Activated CD8-positive, alpha-beta memory T cell treated with anti-CD3 and anti-CD28 coated beads for 1 hour (primary cell): ENCODE measurements around the gene ENAM.

Experiments
- DNase-seq, 2 donors: peaks; one replicate each; pipeline ENCODE4 v3.0.0-alpha.2; 2020; ENCODE audit warnings: low read depth in 1 of 2; ENCODE audit errors: extremely low read depth in 1 of 2

ENAM gene

GRCh38 chr4:70628444-70628843 lies at the start of gene ENAM:
Gene ENAM (plus strand): TSS chr4:70628744. CDS start chr4:70629501, 757 bp downstream.
- no peak for DNase-seq

- no peak for DNase-seq
Observed at GRCh38 chr4:70581980-70582379, 46.6 kb upstream of the ENAM start.

- DNase-seq, result no peak
Observed at GRCh38 chr4:70583952-70584834, 44.4 kb upstream of the ENAM start.

GRCh38 chr4:70586841-70587240 lies 41.7 kb upstream of the ENAM start:
- no peak for DNase-seq

GRCh38 chr4:70589785-70590184 lies 38.8 kb upstream of the ENAM start:
- DNase-seq, result no peak

GRCh38 chr4:70591955-70592582 lies 36.5 kb upstream of the ENAM start, which contains the start of gene AMBN:
Gene AMBN (plus strand): TSS chr4:70592256. CDS start chr4:70592359, 103 bp downstream.
- no peak for DNase-seq

GRCh38 chr4:70594196-70594595 lies 34.3 kb upstream of the ENAM start:
- no peak for DNase-seq

- no peak for DNase-seq
Observed at GRCh38 chr4:70600305-70600704, 28.2 kb upstream of the ENAM start.

- DNase-seq, result no peak
Observed at GRCh38 chr4:70600977-70601376, 27.6 kb upstream of the ENAM start.

- peak; percentile 24 for DNase-seq
Observed at GRCh38 chr4:70601422-70602039, 27.0 kb upstream of the ENAM start.

GRCh38 chr4:70603856-70604255 lies 24.7 kb upstream of the ENAM start:
- no peak for DNase-seq

- no peak for DNase-seq
Observed at GRCh38 chr4:70606459-70606858, 22.1 kb upstream of the ENAM start.

- DNase-seq, result no peak
Observed at GRCh38 chr4:70607334-70607853, 21.1 kb upstream of the ENAM start.

GRCh38 chr4:70608324-70608723 lies 20.2 kb upstream of the ENAM start:
- DNase-seq, result no peak

- no peak for DNase-seq
Observed at GRCh38 chr4:70613306-70614183, 15.0 kb upstream of the ENAM start.

GRCh38 chr4:70614184-70614555 lies 14.4 kb upstream of the ENAM start:
- DNase-seq, result no peak

GRCh38 chr4:70619288-70619687 lies 9.3 kb upstream of the ENAM start:
- DNase-seq, result no peak

GRCh38 chr4:70619778-70620177 lies 8.8 kb upstream of the ENAM start:
- no peak for DNase-seq

GRCh38 chr4:70623323-70623722 lies 5.2 kb upstream of the ENAM start:
- no peak for DNase-seq

GRCh38 chr4:70624226-70624793 lies 4.2 kb upstream of the ENAM start:
- DNase-seq, result no peak
